Tibial nerve (tissue), 4 donors: ENCODE results near the gene TOR4A. TPM values are rescaled to one million over a fixed set of nuclear protein-coding genes. Genes with fewer than 3 reads are reported as not detected.

Experiments
- DNase-seq, 2 donors: peaks; one replicate each; pipeline ENCODE4 v3.0.0-alpha.2; 2019; ENCODE audit warnings: low spot score in 2 of 2
- H3K27ac ChIP-seq, 4 donors: fragments of 200-600 bp; sonication (generic) in 3 of 4; one replicate each; pipeline ENCODE4 v1.5.1; 2017 to 2019; ENCODE audit warnings: mild to moderate bottlenecking in 1 of 4
- H3K27me3 ChIP-seq, 2 donors: fragments of 200-600 bp; sonication (generic) in 1 of 2; one replicate each; pipeline versions ENCODE4 v1.5.1 to v1.6.0; 2017 to 2019
- H3K36me3 ChIP-seq, 3 donors: fragments of 200-600 bp; sonication (generic); one replicate each; pipeline ENCODE4 v1.5.1; 2018 to 2019
- H3K4me1 ChIP-seq, 4 donors: fragments of 200-600 bp; sonication (generic) in 3 of 4; one replicate each; pipeline ENCODE4 v1.5.1; 2017 to 2019
- H3K4me3 ChIP-seq, 4 donors: fragments of 200-600 bp; sonication (generic) in 3 of 4; one replicate each; pipeline ENCODE4 v1.5.1; 2017 to 2019; ENCODE audit warnings: mild to moderate bottlenecking in 1 of 4, moderate library complexity in 1 of 4
- H3K9me3 ChIP-seq, 4 donors: fragments of 200-600 bp; sonication (generic) in 3 of 4; one replicate each; pipeline ENCODE4 v1.5.1; 2017 to 2019
- EP300 ChIP-seq, 2 donors: sonication (generic); formaldehyde crosslinking; IDR thresholded peaks; one replicate each; pipeline ENCODE4 v1.6.1; 2017; ENCODE audit warnings: antibody characterized with exemption in 2 of 2, mild to moderate bottlenecking in 1 of 2
- POLR2A ChIP-seq, 2 donors: fragments of 450-650 bp; IDR thresholded peaks; one replicate each; pipeline ENCODE4 v1.6.1; 2017; ENCODE audit warnings: antibody characterized with exemption in 2 of 2, mild to moderate bottlenecking in 2 of 2, moderate library complexity in 2 of 2
- WGBS, 2 donors: methylation state at CpG; one replicate each; pipeline ENCODE4 v1.1.5; 2018; 5-methylcytosine and 5-hydroxymethylcytosine counted together
- total RNA-seq, 4 donors: library from RNA; depleted of rRNA; stranded (reverse); fragments of >200 nt; gene quantifications; one replicate each; pipeline ENCODE4 v1.1.0, GENCODE V29; 2016
- TF ChIP-seq, protein P1 (sequence below), 5 experiments: fragments of 200-600 bp in 3 of 5; fragments of 450-650 bp in 2 of 5; sonication (generic) in 3 of 5; IDR thresholded peaks; one replicate each; pipeline ENCODE4 v1.5.1; 2016 to 2019; ENCODE audit warnings: antibody characterized with exemption in 5 of 5, mild to moderate bottlenecking in 3 of 5, moderate library complexity in 2 of 5

The TOR4A gene
- total RNA-seq, 4 donors from 2014 or later = 3.3 to 11.4 (median 4.3) TPM

GRCh38 chr9:137280474-137281344, 3.2 kb downstream of the TOR4A start:
- H3K36me3 ChIP-seq = peaks cover 0 to 17% (median 0%) of the 10 kb centered on the region in 3 donors
- no peak for TF ChIP-seq EP300 (IDR thresholded peaks at IDR 0.05)
- TF ChIP-seq, protein P1, sequence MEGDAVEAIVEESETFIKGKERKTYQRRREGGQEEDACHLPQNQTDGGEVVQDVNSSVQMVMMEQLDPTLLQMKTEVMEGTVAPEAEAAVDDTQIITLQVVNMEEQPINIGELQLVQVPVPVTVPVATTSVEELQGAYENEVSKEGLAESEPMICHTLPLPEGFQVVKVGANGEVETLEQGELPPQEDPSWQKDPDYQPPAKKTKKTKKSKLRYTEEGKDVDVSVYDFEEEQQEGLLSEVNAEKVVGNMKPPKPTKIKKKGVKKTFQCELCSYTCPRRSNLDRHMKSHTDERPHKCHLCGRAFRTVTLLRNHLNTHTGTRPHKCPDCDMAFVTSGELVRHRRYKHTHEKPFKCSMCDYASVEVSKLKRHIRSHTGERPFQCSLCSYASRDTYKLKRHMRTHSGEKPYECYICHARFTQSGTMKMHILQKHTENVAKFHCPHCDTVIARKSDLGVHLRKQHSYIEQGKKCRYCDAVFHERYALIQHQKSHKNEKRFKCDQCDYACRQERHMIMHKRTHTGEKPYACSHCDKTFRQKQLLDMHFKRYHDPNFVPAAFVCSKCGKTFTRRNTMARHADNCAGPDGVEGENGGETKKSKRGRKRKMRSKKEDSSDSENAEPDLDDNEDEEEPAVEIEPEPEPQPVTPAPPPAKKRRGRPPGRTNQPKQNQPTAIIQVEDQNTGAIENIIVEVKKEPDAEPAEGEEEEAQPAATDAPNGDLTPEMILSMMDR (IDR thresholded peaks at IDR 0.05) = peak in 4 of 5 experiments; percentile 14 to 18 (median 17)
- H3K27ac ChIP-seq = no peak overlapping the region
- WGBS, 2 donors = 45% methylated on average over 41 to 66 of the region's 85 CpGs
- no peak for DNase-seq
- peaks cover 0 to 56% of the 10 kb centered on the region in 2 donors for H3K27me3 ChIP-seq
- H3K4me1 ChIP-seq = peaks cover 0 to 44% (median 17%) of the 10 kb centered on the region in 4 donors
- peaks cover 0 to 22% (median 0%) of the 10 kb centered on the region in 4 donors for H3K9me3 ChIP-seq
- H3K4me3 ChIP-seq = peak overlapping the region in 1 of 4 donors; percentile 12

DNA sequence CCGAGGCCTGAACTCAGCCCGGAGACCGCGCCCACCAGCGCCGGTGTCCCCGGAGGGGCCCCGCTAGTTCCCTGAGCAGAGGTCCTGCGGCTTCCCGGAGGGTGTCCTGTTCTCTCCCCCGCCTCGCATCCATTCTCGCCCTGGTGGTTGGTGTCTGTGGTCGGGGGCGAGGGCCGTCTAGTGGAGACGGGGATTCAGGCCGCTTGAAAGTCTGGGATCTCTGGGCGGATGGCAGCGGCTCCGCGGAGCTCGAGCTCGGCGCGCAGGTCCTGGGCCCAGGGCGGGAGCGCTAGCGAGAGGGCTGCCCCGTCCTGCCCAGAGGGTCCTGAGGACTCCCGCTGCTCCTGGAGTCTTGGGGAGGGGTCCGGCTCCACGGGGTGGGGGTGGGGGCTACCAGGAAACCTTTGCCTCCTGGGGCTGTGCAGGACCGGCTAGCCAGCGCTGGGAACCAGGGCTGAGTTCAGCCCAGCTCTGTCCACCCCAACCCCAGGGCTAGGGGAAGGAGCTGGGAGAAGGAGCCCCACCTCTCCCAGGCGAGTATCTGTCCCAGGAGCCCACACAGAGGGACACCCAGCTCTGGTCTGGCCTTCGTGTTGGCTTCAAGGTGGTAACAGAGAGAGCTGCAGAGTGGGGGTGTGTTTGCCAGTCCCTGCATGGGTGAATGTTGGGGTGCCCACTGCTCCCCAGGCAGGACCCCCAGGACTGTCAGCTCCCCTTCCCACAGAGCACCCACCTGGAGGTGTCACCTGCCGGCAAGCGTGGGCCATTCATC, 4.0 kb downstream of the TOR4A start:
- H3K4me3 ChIP-seq = no peak overlapping the region
- 29 to 62% methylated on average over 4 to 29 of the region's 39 CpGs for WGBS, 2 donors

DNA sequence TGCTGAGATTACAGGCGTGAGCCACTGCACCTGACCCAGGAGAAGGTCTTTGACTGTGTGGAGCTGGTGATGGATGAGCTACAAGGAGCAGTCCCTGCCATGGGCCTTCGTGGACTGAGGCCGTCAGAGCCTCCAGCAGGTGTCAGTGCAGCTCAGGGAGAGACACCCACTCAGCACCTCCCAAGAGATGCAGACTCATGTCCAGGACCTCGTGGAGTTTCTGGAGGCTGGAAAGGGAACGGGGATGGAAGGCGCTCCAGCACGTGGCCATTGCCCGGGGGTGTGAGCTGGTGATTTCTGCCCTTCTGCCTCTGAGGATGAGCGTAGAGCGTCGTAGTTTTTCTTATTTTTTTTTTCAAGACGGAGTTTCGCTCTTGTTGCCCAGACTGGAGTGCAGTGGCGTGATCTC, 9.5 kb downstream of the TOR4A start:
- no peak overlapping the region for H3K27ac ChIP-seq
- no peaks in the 10 kb centered on the region for H3K4me1 ChIP-seq
- WGBS, 2 donors = 49 to 51% methylated on average over 14 of the region's 14 CpGs
- H3K36me3 ChIP-seq = no peaks in the 10 kb centered on the region
- peaks cover 0 to 20% (median 0%) of the 10 kb centered on the region in 4 donors for H3K9me3 ChIP-seq
- H3K4me3 ChIP-seq = no peak overlapping the region
- TF ChIP-seq POLR2A (IDR thresholded peaks at IDR 0.05) (no peak), EP300 (IDR thresholded peaks at IDR 0.05) (no peak)
- TF ChIP-seq, protein P1 (IDR thresholded peaks at IDR 0.05) = peak in 1 of 5 experiments; percentile 13
- DNase-seq = no peak
- peaks cover 0 to 10% of the 10 kb centered on the region in 2 donors for H3K27me3 ChIP-seq

More for the DNA sequence above, 4.0 kb downstream of the TOR4A start:
- TF ChIP-seq, protein P1 (IDR thresholded peaks at IDR 0.05) = no peak
- no peak for TF ChIP-seq EP300 (IDR thresholded peaks at IDR 0.05)
- no peak for TF ChIP-seq POLR2A (IDR thresholded peaks at IDR 0.05)
- Histone ChIP-seq H3K4me1 (peaks cover 0 to 36% (median 13%) of the 10 kb centered on the region in 4 donors), H3K9me3 (peaks cover 0 to 30% (median 0%) of the 10 kb centered on the region in 4 donors), H3K27ac (no peak overlapping the region), H3K27me3 (peaks cover 0 to 48% of the 10 kb centered on the region in 2 donors), H3K36me3 (peaks cover 0 to 17% (median 0%) of the 10 kb centered on the region in 3 donors)
- no peak for DNase-seq

DNA sequence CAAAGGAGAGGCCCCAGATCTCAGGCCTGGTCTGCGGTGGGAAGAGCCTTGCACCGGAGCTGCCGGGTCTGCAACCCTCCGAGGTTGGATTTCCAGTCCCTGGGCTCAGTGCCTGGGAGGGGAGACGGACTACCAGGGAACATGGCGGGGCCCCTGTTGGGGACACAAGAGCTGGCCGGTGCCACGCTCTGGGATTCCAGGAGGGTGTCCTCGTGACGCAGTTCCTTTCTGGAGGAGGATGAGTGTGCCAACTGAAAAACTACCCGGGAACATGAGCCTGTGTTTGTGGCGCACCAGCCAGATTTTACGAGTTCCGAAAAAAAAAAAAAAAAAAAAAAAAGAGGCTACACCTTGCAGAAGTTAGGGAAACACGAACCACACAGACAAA, 15.6 kb downstream of the TOR4A start:
- Histone ChIP-seq H3K4me1 (peaks cover 0 to 25% (median 3%) of the 10 kb centered on the region in 4 donors), H3K4me3 (no peak overlapping the region), H3K9me3 (peaks cover 0 to 7% (median 0%) of the 10 kb centered on the region in 4 donors), H3K27me3 (peaks cover 0 to 58% of the 10 kb centered on the region in 2 donors), H3K36me3 (no peaks in the 10 kb centered on the region), H3K27ac (no peak overlapping the region)
- TF ChIP-seq POLR2A (IDR thresholded peaks at IDR 0.05) (no peak), EP300 (IDR thresholded peaks at IDR 0.05) (no peak)
- TF ChIP-seq, protein P1 (IDR thresholded peaks at IDR 0.05) = no peak
- 70 to 71% methylated on average over 14 to 15 of the region's 15 CpGs for whole genome bisulfite sequencing, 2 donors
- DNase-seq = no peak
